Skeletal muscle cell (primary cell): ENCODE measurements around the gene PER2.
"Not testable (repeated sequence)": the region's sequence is repeated elsewhere in the genome, so short reads cannot be mapped to it uniquely, and the experiment has no call there.

ENCODE experiments used
- DNase-seq: peaks from one replicate; pipeline ENCODE4 v3.0.0-alpha.2; 2010; ENCODE audit warnings: low read depth
- H3K4me3 ChIP-seq: 2 replicates; pipeline ENCODE4 v1.5.1; 2011; ENCODE audit warnings: low read depth, mild to moderate bottlenecking, control low read depth, low read length, moderate library complexity

PER2 gene

GRCh38 chr2:238289574-238289973, 1.2 kb upstream of the PER2 start:
- DNase-seq, result no peak
- H3K4me3 ChIP-seq, result peak overlapping the region; percentile 77

GRCh38 chr2:238288650-238289573, 502 bp upstream of the PER2 start:
- DNase-seq, result peak; percentile 94
- H3K4me3 ChIP-seq, result peak overlapping the region; percentile 77

- H3K4me3 ChIP-seq, result peak overlapping the region; percentile 77
- DNase-seq, result no peak
Observed at GRCh38 chr2:238286987-238287736, 1.2 kb downstream of the PER2 start.

GRCh38 chr2:238286551-238286950, 1.9 kb downstream of the PER2 start:
- DNase-seq, result peak; percentile 72
- no peak overlapping the region for H3K4me3 ChIP-seq

DNA sequence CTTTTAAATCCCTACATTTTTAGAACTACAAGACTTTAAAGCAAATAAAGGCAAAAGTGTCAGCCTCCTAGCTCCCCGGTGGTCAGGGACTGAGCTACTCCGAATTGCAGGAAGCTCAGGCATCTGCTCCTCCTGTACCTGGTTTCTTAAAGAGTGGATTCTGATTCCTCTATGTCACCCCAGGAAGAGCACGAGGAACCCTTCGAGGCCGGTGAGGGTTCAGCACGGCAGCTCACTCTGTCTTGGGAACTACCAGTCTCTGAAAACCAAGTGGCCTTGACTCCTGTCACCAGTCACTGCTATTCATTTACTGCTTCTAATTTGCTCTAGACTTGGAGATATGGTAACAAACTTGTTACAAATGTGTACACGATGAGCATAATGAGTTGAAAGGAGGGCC, 2.3 kb downstream of the PER2 start:
- H3K4me3 ChIP-seq, result no peak overlapping the region
- DNase-seq, result no peak

DNA sequence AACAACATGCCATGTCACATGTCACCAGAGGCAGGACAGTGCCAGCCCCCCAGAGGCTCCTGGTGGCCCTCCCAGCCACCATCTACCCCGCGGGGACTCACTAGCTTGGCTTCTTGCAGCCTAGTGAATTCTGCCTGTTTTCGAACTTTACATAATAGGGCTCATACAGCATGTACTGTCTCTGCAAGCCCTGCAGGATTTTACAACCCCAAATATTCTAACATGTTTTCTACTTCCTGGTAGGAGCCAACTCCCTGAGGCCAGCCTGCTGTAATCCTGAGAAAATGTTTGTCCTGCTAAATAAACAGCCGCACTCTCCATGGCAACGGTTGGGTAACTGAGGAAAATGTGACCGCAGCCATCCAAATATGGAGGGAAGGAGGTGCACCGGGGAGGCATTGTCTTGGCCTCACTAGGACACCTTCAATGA, 2.7 kb downstream of the PER2 start:
- DNase-seq, result peak; percentile 81
- H3K4me3 ChIP-seq, result no peak overlapping the region

- H3K4me3 ChIP-seq, result no peak overlapping the region
- no peak for DNase-seq
Observed at GRCh38 chr2:238284802-238285515, 3.5 kb downstream of the PER2 start.

DNA sequence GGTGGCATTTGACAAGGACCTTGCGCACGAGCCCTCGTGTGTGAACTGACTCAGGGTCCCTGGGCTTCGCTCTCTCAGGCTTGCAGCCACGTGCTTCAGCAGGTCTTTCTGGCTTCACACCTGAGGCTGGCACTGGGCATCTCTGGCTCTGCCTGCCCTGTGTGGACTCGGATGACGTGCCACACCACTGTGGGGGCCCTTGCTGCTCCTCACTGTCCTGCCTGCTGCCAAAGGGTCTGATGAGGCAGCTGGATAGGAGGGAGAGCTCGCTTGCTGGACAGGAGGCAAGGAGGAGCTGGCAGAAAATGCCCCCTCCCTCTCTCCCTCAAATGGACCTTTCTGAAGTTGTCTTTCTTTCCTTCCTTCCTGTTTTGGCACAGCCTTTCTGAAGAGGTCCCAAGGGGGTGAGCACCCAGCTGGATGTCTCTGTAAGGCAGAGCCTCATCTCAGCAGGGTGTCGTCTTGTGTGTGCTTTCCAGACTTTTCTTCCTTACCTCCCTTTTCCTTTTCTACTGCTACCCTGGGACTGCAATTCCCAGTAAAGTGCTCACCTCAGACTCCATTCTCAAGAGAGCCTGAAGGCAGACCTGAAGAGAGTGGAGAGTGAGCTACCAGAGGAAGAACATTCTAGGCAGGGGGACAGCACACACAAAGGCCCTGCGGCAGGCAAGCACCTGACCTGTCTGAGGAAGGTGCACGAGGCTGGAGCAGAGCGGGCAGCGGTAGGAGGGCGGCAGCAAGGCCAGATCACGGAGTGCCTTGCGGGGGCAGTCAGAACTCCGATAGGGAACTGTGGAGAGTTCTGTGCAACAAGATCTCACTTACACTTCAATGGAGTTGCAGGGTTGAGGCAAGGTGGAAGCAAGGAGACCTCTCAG, 5.3 kb downstream of the PER2 start:
- DNase-seq, result no peak
- no peak overlapping the region for H3K4me3 ChIP-seq

DNA sequence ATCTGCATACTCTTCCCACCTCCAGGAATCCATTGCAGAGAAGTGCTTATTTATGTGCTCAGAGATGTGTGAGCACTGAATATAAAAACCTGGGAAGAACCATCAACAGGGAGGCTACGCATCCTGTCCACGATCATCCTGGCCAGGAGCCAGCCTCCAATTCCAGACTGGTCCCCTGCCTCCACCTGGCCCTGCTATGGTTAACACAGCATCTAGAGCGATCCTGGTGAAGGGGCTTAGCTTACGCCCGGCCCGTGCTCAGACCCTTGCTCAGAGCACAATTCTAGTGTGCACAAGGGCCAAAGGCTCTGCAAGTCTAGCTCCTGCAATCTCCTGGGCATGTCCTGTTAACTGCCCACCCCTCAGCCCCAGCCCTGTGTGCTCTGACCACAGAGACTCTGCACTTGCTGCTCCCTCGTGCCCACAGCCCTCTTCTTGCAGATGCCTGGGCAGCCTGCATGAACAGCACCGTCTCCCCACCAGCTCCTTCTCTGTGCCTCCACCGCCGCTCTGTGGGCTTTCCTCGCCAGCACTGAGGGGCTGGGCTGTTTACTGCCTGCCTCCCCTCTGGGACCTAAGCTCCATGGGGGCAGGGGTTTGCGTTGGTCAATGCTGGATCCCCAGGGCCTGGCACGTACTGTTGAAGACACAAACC, 6.5 kb downstream of the PER2 start:
- no peak overlapping the region for H3K4me3 ChIP-seq
- no peak for DNase-seq

GRCh38 chr2:238280083-238280825, 8.2 kb downstream of the PER2 start:
- no peak overlapping the region for H3K4me3 ChIP-seq
- no peak for DNase-seq

- no peak for DNase-seq
- no peak overlapping the region for H3K4me3 ChIP-seq
Observed at GRCh38 chr2:238279324-238279682, 9.1 kb downstream of the PER2 start.

DNA sequence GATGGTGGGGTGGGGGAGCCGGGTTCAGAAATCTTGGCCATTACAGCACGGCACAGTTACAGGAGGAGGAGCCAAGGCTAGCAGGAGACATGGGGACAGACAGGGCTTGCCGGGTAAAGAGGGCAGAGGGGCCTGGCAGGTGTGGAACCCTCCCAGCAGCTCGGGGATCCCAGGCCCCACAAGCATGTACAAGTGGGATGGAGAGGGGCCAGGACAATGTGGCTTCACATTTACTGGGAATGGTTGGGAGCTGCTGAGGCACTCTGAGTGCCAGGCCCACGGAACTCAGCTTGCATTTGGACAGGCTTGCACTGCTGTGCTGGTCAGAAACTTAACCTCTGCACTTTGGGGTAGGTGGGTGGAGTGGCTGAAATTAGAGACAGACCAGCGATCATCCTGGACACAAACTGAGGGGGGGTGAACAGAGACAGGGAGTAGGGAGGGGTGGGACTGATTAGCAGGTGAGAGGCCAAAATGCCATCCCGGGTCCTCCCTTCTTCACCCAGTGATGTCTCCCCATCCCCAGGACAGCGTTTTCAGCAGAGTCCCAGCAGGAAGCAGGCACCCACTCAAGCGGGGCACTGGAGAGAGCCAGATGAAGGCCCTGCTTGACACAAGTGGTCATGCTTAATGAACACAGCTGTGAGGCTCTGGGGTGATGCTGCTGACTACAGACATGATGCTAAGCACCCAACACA, 9.6 kb downstream of the PER2 start:
- H3K4me3 ChIP-seq, result no peak overlapping the region
- no peak for DNase-seq

- no peak overlapping the region for H3K4me3 ChIP-seq
- no peak for DNase-seq
Observed at GRCh38 chr2:238277695-238278094, 10.7 kb downstream of the PER2 start.

GRCh38 chr2:238274152-238274865, 14.1 kb downstream of the PER2 start:
- H3K4me3 ChIP-seq, result no peak overlapping the region
- DNase-seq, result no peak

- DNase-seq, H3K4me3 ChIP-seq: not testable (repeated sequence)
Observed at GRCh38 chr2:238273433-238273832, 15.0 kb downstream of the PER2 start.

DNA sequence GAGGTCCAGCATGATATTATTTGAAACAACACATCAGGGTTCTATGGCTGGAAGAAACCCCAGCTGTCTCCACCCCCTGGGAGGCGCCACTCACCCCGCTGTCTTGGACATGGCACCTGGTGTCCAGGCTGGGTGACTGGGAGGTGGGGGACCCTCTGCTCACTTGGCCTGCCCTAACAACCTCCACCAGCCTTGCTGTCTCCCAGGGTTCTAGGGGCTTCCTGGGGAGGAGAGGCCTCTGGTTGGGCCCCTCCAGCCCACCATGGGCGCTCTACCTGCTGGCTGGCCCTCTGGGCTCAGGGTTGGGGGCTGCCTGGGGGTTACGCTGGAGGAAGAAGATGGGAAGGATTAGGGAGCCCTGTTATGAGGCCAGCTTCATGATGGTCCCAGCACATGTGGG, 16.3 kb downstream of the PER2 start:
- H3K4me3 ChIP-seq, result no peak overlapping the region
- DNase-seq, result no peak

- H3K4me3 ChIP-seq, DNase-seq: not testable (repeated sequence)
Observed at GRCh38 chr2:238271686-238272085, 16.7 kb downstream of the PER2 start.
